Type B pancreatic cell (in vitro differentiated cells): Measurements from ENCODE around the gene SNX9. TPM values are rescaled to one million over a fixed set of nuclear protein-coding genes. Genes with fewer than 3 reads are reported as not detected.
A peak's percentile ranks its signal among the peaks of the same experiment; 100 is the strongest.

Experiments used
- DNase-seq: peaks from one replicate; pipeline ENCODE4 v3.0.0; 2021; ENCODE audit warnings: mixed read lengths; ENCODE audit not compliant: unreplicated experiment; ENCODE audit errors: extremely low spot score
- H3K27ac Mint-ChIP-seq: 2 replicates; pipeline ENCODE4 v1.8.0; 2021; ENCODE audit warnings: mild to moderate bottlenecking, mixed read lengths
- H3K27me3 Mint-ChIP-seq: 2 replicates; pipeline ENCODE4 v1.8.0; 2021; ENCODE audit warnings: mixed read lengths
- H3K36me3 Mint-ChIP-seq: 2 replicates; pipeline ENCODE4 v1.8.0; 2021; ENCODE audit warnings: mixed read lengths
- H3K4me1 Mint-ChIP-seq: one replicate; pipeline ENCODE4 v1.8.0; 2021; ENCODE audit warnings: mixed read lengths; ENCODE audit not compliant: unreplicated experiment
- H3K4me3 Mint-ChIP-seq: 2 replicates; pipeline ENCODE4 v1.8.0; 2021; ENCODE audit warnings: mild to moderate bottlenecking, mixed read lengths
- H3K9me3 Mint-ChIP-seq: 2 replicates; pipeline ENCODE4 v1.8.0; 2021; ENCODE audit warnings: mixed read lengths
- total RNA-seq: library from RNA; stranded (reverse); gene quantifications from 2 replicates; pipeline ENCODE4 v1.2.1, GENCODE V29; 2021; ENCODE audit warnings: low replicate concordance
- TF ChIP-seq, protein P1 (sequence below): fragments of 200-600 bp; sonication (generic); conservative IDR thresholded peaks from 2 replicates; pipeline ENCODE4 v1.5.0; 2021; ENCODE audit warnings: antibody characterized with exemption, mild to moderate bottlenecking

SNX9 gene
- total RNA-seq, 1 donor from 2014 or later = 23.2 TPM

DNA sequence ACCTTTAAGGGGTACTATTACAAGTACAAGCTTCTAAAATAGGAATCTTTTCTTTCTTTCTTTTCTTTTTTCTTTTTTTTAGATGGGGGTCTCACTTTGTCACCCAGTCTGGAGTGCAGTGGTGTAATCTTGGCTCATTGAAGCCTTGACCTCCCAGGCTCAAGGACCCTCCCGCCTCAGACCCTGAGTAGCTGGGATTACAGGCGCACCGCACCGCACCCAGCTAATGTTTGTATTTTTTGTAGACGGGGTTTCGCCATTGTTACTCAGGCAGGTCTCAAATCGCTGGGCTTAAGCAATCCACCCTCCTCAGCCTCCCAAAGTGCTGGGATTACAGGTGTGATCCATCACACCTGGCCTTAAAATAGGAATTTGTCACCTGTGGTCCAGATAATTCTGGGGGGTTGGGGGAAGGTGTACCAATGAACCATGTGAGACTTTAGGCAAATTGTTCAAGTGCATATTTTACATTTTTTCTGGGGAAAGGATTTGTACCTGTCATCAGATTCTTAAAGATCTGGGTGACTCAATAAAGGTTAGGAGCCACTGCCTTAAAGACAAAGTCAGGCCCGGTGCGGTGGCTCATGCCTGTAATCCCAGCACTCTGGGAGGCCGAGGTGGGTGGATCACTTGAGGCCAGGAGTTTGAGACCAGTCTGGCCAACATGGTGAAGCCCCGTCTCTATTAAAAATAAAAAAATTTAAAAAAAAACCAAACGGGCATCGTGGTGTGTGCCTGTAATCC lies 139.0 kb downstream of the SNX9 start:
- Mint-ChIP-seq H3K27me3 (no peaks in the 10 kb centered on the region), H3K27ac (no peak overlapping the region), H3K4me3 (no peak overlapping the region)

DNA sequence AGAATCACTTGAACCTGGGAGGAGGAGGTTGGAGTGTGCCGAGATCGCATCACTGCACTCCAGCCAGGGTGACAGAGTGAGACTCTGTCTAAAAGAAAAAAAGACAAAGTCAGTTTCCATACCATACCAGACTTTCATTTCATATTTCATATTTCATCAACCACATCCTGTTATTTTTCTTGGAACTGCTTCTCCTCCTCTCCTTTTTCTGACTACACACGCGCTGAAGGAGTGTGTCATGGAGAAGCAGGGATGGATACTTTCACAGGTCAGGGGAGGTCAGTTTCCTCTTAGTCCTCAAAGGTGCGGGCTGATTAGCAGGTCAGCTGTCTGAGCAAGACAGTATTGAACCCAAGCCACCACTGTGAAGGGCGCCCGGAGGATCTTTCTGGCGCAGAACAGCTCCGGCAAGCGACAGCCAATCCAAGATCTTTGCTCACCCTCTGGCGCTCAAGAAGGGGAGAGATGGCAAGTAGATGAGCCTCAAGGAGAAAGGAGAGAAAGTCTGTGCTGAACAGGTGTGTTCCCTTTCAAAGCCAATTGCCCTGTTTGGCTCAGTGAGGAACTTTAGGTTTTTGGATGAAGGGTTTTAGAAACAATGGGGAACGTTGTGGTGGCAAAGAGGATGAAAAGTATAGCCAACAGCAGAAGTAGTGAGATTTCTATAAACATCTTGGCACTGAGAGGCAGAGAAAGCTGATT lies 139.7 kb downstream of the SNX9 start:
- no peaks in the 10 kb centered on the region for H3K27me3 Mint-ChIP-seq
- peaks cover 5% of the 10 kb centered on the region for H3K9me3 Mint-ChIP-seq
- peaks cover 4% of the 10 kb centered on the region for H3K4me1 Mint-ChIP-seq
- no peaks in the 10 kb centered on the region for H3K36me3 Mint-ChIP-seq
- DNase-seq = no peak
- H3K27ac Mint-ChIP-seq = no peak overlapping the region
- TF ChIP-seq, protein P1, sequence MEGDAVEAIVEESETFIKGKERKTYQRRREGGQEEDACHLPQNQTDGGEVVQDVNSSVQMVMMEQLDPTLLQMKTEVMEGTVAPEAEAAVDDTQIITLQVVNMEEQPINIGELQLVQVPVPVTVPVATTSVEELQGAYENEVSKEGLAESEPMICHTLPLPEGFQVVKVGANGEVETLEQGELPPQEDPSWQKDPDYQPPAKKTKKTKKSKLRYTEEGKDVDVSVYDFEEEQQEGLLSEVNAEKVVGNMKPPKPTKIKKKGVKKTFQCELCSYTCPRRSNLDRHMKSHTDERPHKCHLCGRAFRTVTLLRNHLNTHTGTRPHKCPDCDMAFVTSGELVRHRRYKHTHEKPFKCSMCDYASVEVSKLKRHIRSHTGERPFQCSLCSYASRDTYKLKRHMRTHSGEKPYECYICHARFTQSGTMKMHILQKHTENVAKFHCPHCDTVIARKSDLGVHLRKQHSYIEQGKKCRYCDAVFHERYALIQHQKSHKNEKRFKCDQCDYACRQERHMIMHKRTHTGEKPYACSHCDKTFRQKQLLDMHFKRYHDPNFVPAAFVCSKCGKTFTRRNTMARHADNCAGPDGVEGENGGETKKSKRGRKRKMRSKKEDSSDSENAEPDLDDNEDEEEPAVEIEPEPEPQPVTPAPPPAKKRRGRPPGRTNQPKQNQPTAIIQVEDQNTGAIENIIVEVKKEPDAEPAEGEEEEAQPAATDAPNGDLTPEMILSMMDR = no peak
- H3K4me3 Mint-ChIP-seq = no peak overlapping the region

More for the DNA sequence above, 139.0 kb downstream of the SNX9 start:
- TF ChIP-seq, protein P1 = no peak
- H3K36me3 Mint-ChIP-seq = no peaks in the 10 kb centered on the region
- DNase-seq = no peak
- peaks cover 1% of the 10 kb centered on the region for H3K4me1 Mint-ChIP-seq
- peaks cover 5% of the 10 kb centered on the region for H3K9me3 Mint-ChIP-seq

DNA sequence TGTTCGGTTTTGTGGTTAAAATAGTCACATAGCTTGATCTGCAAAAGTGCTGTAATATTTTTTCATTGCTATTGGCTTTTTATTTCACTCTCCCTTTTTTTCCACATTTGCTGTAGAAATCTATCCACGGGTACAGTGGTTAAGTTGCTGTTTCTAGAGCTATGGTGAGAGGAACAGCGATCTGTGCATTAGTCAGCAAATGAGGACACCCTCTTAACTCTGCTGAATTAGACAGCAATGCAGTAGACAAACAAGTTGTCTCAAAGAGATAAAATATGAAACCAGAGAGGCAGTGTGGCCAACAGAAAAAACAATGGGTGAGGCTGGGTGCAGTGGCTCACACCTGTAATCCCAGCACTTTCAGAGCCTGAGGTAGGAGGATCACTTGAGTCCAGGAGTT lies 141.1 kb downstream of the SNX9 start:
- TF ChIP-seq, protein P1 = no peak
- Mint-ChIP-seq H3K36me3 (no peaks in the 10 kb centered on the region), H3K9me3 (peaks cover 5% of the 10 kb centered on the region), H3K27ac (peak overlapping the region; percentile 42), H3K27me3 (no peaks in the 10 kb centered on the region), H3K4me1 (peaks cover 7% of the 10 kb centered on the region), H3K4me3 (no peak overlapping the region)
- DNase-seq = no peak

DNA sequence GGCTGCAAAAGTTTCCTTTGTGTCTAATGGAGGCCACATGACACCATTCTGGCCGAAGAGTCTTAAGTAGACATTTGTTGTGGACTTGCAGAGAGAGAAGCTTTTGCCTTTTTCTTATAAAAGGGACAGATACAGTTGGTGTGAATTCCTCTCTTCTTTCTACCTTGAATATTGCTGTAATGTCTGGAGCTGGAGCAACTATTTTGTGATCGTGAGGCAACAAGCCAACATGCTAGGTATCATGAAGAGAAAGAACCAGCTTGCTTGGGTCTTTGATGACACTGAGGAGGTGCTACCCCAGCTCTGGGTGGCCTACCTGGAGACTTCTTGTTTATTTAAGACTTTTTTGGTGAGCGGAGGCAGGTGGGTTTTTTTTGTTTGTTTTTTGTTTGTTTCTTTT lies 142.3 kb downstream of the SNX9 start:
- Mint-ChIP-seq H3K4me1 (peaks cover 9% of the 10 kb centered on the region), H3K9me3 (peaks cover 5% of the 10 kb centered on the region), H3K36me3 (no peaks in the 10 kb centered on the region), H3K27ac (no peak overlapping the region), H3K4me3 (no peak overlapping the region), H3K27me3 (no peaks in the 10 kb centered on the region)
- TF ChIP-seq, protein P1 = no peak
- no peak for DNase-seq

DNA sequence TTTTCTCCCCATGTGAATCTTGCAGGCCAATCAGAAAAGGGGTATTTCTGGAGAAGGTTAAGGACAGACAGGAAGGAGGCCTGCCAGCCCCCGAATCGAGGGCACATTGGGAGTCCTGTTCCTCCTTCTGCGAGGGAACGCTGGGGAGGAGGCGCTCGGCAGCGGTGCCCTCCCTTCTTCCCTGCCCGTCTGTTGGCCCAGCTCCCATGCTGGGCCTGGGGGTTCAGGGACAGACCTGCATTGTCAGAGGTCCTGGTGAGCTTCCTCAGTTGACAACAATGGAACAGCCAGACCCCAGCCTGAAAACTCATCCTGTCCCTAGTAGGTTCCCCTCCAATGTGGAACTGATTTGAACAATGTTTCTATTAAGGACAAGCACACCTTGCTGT lies 143.5 kb downstream of the SNX9 start:
- Mint-ChIP-seq H3K9me3 (peaks cover 5% of the 10 kb centered on the region), H3K36me3 (no peaks in the 10 kb centered on the region), H3K27ac (peak overlapping the region; percentile 86), H3K27me3 (no peaks in the 10 kb centered on the region), H3K4me1 (peaks cover 19% of the 10 kb centered on the region), H3K4me3 (no peak overlapping the region)
- no peak for DNase-seq
- TF ChIP-seq, protein P1 = no peak
